ENCODE data around the gene CRKL. TPM values are rescaled to one million over a fixed set of nuclear protein-coding genes. Genes with fewer than 3 reads are reported as not detected.

The CRKL gene
- total RNA-seq, 1 experiment from 2014 or later = 45.8 TPM

GRCh38 chr22:20988573-20989322 lies 71.5 kb downstream of the CRKL start:
- Histone ChIP-seq H3K4me1 (replicated peaks; ENCODE audit: insufficient read depth) (no peaks in the 10 kb centered on the region), H3F3A (ENCODE audit: insufficient read depth, low read depth) (no peaks in the 10 kb centered on the region), H3K4me2 (no peak overlapping the region), H4K20me1 (ENCODE audit: insufficient read depth) (no peaks in the 10 kb centered on the region), H3K9me2 (ENCODE audit: insufficient read depth) (no peaks in the 10 kb centered on the region), H3K4me3 (no peak overlapping the region), H3K27me3 (ENCODE audit: insufficient read depth, low read depth) (no peaks in the 10 kb centered on the region), H3K79me2 (ENCODE audit: low read depth) (no peaks in the 10 kb centered on the region), H3K9me3 (ENCODE audit: insufficient read depth, low read depth) (no peaks in the 10 kb centered on the region), H2AFZ (no peak overlapping the region), H3K36me3 (ENCODE audit: low read depth) (no peaks in the 10 kb centered on the region), H3K27ac (no peak overlapping the region)
- intact Hi-C loops (cut with micrococcal nuclease; ENCODE audit: unreplicated experiment) = no loop called here
- ChIA-PET CTCF (no interaction called here), POLR2A (ENCODE audit: unreplicated experiment) (no interaction called here)
- BruUV-seq (replicated peaks) = no TSS peak
- TF ChIP-seq EZH2 (IDR thresholded peaks at IDR 0.05; ENCODE audit: low read depth) = no peak
- no peak for TF ChIP-seq CTCF (conservative IDR thresholded peaks at IDR 0.05)
- DNase-seq = no peak

- H2AFZ ChIP-seq = no peak overlapping the region
- no peak for TF ChIP-seq CTCF (conservative IDR thresholded peaks at IDR 0.05)
- TF ChIP-seq EZH2 (IDR thresholded peaks at IDR 0.05; ENCODE audit: low read depth) = no peak
- H3K27ac ChIP-seq = no peak overlapping the region
- BruUV-seq (replicated peaks) = no TSS peak
- H4K20me1 ChIP-seq (ENCODE audit: insufficient read depth) = no peaks in the 10 kb centered on the region
- no peak overlapping the region for H3K4me2 ChIP-seq
- intact Hi-C loops (cut with micrococcal nuclease; ENCODE audit: unreplicated experiment) = no loop called here
- H3K36me3 ChIP-seq (ENCODE audit: low read depth) = no peaks in the 10 kb centered on the region
- H3K9me3 ChIP-seq (ENCODE audit: insufficient read depth, low read depth) = no peaks in the 10 kb centered on the region
- no peaks in the 10 kb centered on the region for H3K9me2 ChIP-seq (ENCODE audit: insufficient read depth)
- ChIA-PET CTCF (no interaction called here), POLR2A (ENCODE audit: unreplicated experiment) (no interaction called here)
- H3K79me2 ChIP-seq (ENCODE audit: low read depth) = no peaks in the 10 kb centered on the region
- DNase-seq = no peak
- H3K4me1 ChIP-seq (replicated peaks; ENCODE audit: insufficient read depth) = no peaks in the 10 kb centered on the region
- no peak overlapping the region for H3K4me3 ChIP-seq
- H3F3A ChIP-seq (ENCODE audit: insufficient read depth, low read depth) = no peaks in the 10 kb centered on the region
- no peaks in the 10 kb centered on the region for H3K27me3 ChIP-seq (ENCODE audit: insufficient read depth, low read depth)
Measured at GRCh38 chr22:20989323-20990138, 72.3 kb downstream of the CRKL start.

- no peak overlapping the region for H3K4me3 ChIP-seq
- POLR2A ChIA-PET (ENCODE audit: unreplicated experiment) = interaction anchor here (0.7 kb wide), 1 partner anchor 105 kb away, joined by 3 read pairs; no protein-coding TSS in a partner anchor
- H3K4me2 ChIP-seq = no peak overlapping the region
- no peak overlapping the region for H3K27ac ChIP-seq
- no peak overlapping the region for H2AFZ ChIP-seq
- BruUV-seq (replicated peaks) = no TSS peak
- DNase-seq = no peak
- intact Hi-C loops (cut with micrococcal nuclease; ENCODE audit: unreplicated experiment) = no loop called here
- H3K9me3 ChIP-seq (ENCODE audit: insufficient read depth, low read depth) = no peaks in the 10 kb centered on the region
- no peak for TF ChIP-seq CTCF (conservative IDR thresholded peaks at IDR 0.05)
- TF ChIP-seq EZH2 (IDR thresholded peaks at IDR 0.05; ENCODE audit: low read depth) = no peak
- no peaks in the 10 kb centered on the region for H3F3A ChIP-seq (ENCODE audit: insufficient read depth, low read depth)
- CTCF ChIA-PET = no interaction called here
- H3K27me3 ChIP-seq (ENCODE audit: insufficient read depth, low read depth) = no peaks in the 10 kb centered on the region
- no peaks in the 10 kb centered on the region for H3K9me2 ChIP-seq (ENCODE audit: insufficient read depth)
- H3K36me3 ChIP-seq (ENCODE audit: low read depth) = no peaks in the 10 kb centered on the region
- H3K4me1 ChIP-seq (replicated peaks; ENCODE audit: insufficient read depth) = no peaks in the 10 kb centered on the region
- no peaks in the 10 kb centered on the region for H4K20me1 ChIP-seq (ENCODE audit: insufficient read depth)
- no peaks in the 10 kb centered on the region for H3K79me2 ChIP-seq (ENCODE audit: low read depth)
Measured at GRCh38 chr22:20990184-20991180, 73.3 kb downstream of the CRKL start.

All from PC-9 (cell line).